GM12878 (cell line): ENCODE data around the gene SLC22A31. TPM values are rescaled to one million over a fixed set of nuclear protein-coding genes. Genes with fewer than 3 reads are reported as not detected.

Source experiments
- ATAC-seq: fragments of 200-7000 bp; cut with Tn5 transposase; 3 replicates; pipeline ENCODE4 v1.9.1; 2020; ENCODE audit warnings: mild to moderate bottlenecking, moderate library complexity
- BruUV-seq: library from RNA; stranded (reverse); fragments of 400-500 nt; replicated peaks from 2 replicates; lab custom pipeline; 2021; lab: Mats Ljungman, UMichigan
- CTCF ChIA-PET: fragments of 300-600 bp; sonication (Branson Sonifier 250); formaldehyde crosslinking; extraction: SDS; loops from one replicate; lab custom pipeline; 2021; ENCODE audit warnings: inconsistent platforms; lab: Yijun Ruan, JAX
- POLR2A ChIA-PET: fragments of 350-600 bp; formaldehyde crosslinking; extraction: SDS; loops from one replicate; lab custom pipeline; 2021; ENCODE audit warnings: inconsistent platforms; lab: Charles Lee
- RAD21 ChIA-PET: fragments of 300-600 bp; sonication (Branson Sonifier 250); formaldehyde crosslinking; loops from one replicate; lab custom pipeline; 2023; ENCODE audit warnings: antibody characterized with exemption; ENCODE audit not compliant: unreplicated experiment; lab: Charles Lee
- SMC1A ChIA-PET: fragments of 300-600 bp; sonication (Branson Sonifier 250); formaldehyde crosslinking; loops from one replicate; lab custom pipeline; 2023; ENCODE audit not compliant: unreplicated experiment, uncharacterized antibody; lab: Charles Lee
- DNase-seq: peaks from one replicate; pipeline ENCODE4 v3.0.0-alpha.2; 2011; ENCODE audit warnings: low read depth, low spot score
- FAIRE-seq: peaks from 3 replicates; lab custom pipeline; 2011; peaks lifted over from hg19 to GRCh38; lab: Jason Lieb, UNC
- H2AFZ ChIP-seq: 2 replicates; pipeline ENCODE4 v1.6.0; 2011; ENCODE audit warnings: low read depth, low read length, control low read depth; ENCODE audit not compliant: control insufficient read depth
- H3K27ac ChIP-seq: 2 replicates; pipeline ENCODE4 v1.5.1; 2011; ENCODE audit warnings: control low read depth; ENCODE audit not compliant: control insufficient read depth, insufficient read depth
- H3K27me3 ChIP-seq, 2 experiments: replicated peaks in 1 of 2; 2 replicates each; pipeline versions ENCODE4 v1.6.0 to v1.6.1; 2011; ENCODE audit warnings: low read length in 1 of 2; ENCODE audit not compliant: control insufficient read depth in 2 of 2, insufficient read depth in 2 of 2
- H3K36me3 ChIP-seq, 2 experiments: 2 replicates each; pipeline ENCODE4 v1.5.1; 2011; ENCODE audit warnings: low read length in 1 of 2; ENCODE audit not compliant: control insufficient read depth in 2 of 2, insufficient read depth in 2 of 2
- H3K4me1 ChIP-seq: 2 replicates; pipeline ENCODE4 v1.6.1; 2011; ENCODE audit warnings: mild to moderate bottlenecking, low read length, moderate library complexity, mixed read lengths; ENCODE audit not compliant: control insufficient read depth, insufficient read depth
- H3K4me2 ChIP-seq: 2 replicates; pipeline ENCODE4 v1.6.0; 2011; ENCODE audit warnings: control low read depth; ENCODE audit not compliant: control insufficient read depth, insufficient read depth
- H3K4me3 ChIP-seq: fragments of 200-600 bp; sonication (generic); 2 replicates; pipeline ENCODE4 v1.5.1; 2016
- H3K79me2 ChIP-seq: 2 replicates; pipeline ENCODE4 v1.6.0; 2011; ENCODE audit warnings: low read length; ENCODE audit not compliant: control insufficient read depth, insufficient read depth
- H3K9ac ChIP-seq: 2 replicates; pipeline ENCODE4 v1.8.0; 2011; ENCODE audit warnings: low read length, control low read depth, mixed read lengths; ENCODE audit not compliant: control insufficient read depth, insufficient read depth
- H3K9me3 ChIP-seq: replicated peaks from 3 replicates; pipeline ENCODE4 v1.5.1; 2011; ENCODE audit warnings: mild to moderate bottlenecking, low read length; ENCODE audit not compliant: control insufficient read depth, insufficient read depth
- H4K20me1 ChIP-seq: 2 replicates; pipeline ENCODE4 v1.6.0; 2011; ENCODE audit not compliant: control insufficient read depth, insufficient read depth
- BRCA1 ChIP-seq: IDR thresholded peaks from 2 replicates; pipeline ENCODE4 v1.6.1; 2011; ENCODE audit warnings: low read depth, low read length, improper control_type of control experiment
- EED ChIP-seq: sonication (generic); IDR thresholded peaks from 2 replicates; pipeline ENCODE4 v1.6.1; 2016; ENCODE audit warnings: antibody characterized with exemption, low read depth
- MXI1 ChIP-seq: fragments of 150-350 bp; IDR thresholded peaks from 2 replicates; pipeline ENCODE4 v1.6.1; 2011; ENCODE audit warnings: low read depth, mild to moderate bottlenecking, inconsistent platforms, low read length, improper control_type of control experiment
- PKNOX1 ChIP-seq: fragments of 450-650 bp; IDR thresholded peaks from 2 replicates; pipeline ENCODE4 v1.6.1; 2016; ENCODE audit warnings: mild to moderate bottlenecking
- POLR2AphosphoS5 ChIP-seq: IDR thresholded peaks from 2 replicates; pipeline ENCODE4 v1.6.1; 2011; ENCODE audit warnings: mild to moderate bottlenecking, low read length, inconsistent platforms
- PRDM15 ChIP-seq: fragments of 450-650 bp; formaldehyde crosslinking; IDR thresholded peaks from 2 replicates; pipeline ENCODE4 v1.4.0; 2020; ENCODE audit warnings: mild to moderate bottlenecking, moderate library complexity
- USF1 ChIP-seq: IDR thresholded peaks from 2 replicates; pipeline ENCODE4 v1.6.1; 2011; ENCODE audit warnings: borderline replicate concordance, low read depth, mild to moderate bottlenecking, moderate library complexity, mixed read lengths, low read length; ENCODE audit not compliant: insufficient read depth; ENCODE audit errors: extremely low read length
- ZSCAN29 ChIP-seq: fragments of 450-650 bp; IDR thresholded peaks from 2 replicates; pipeline ENCODE4 v1.6.1; 2017; ENCODE audit warnings: mild to moderate bottlenecking, moderate library complexity
- WGBS: methylation state at CpG from one replicate; pipeline ENCODE4 v1.1.6; 2016; ENCODE audit warnings: low lambda C conversion rate; ENCODE audit not compliant: insufficient replicate concordance, insufficient coverage; ENCODE audit errors: missing lambda C conversion rate; 5-methylcytosine and 5-hydroxymethylcytosine counted together
- in situ Hi-C: fragments of 300-500 bp; cut with MboI; formaldehyde crosslinking; loops from 9 replicates; pipeline ENCODE4 v1.14.3; 2018; ENCODE audit warnings: mixed read lengths
- intact Hi-C: fragments of 100-400 bp; cut with micrococcal nuclease; formaldehyde crosslinking; loops from one replicate; pipeline ENCODE4 v1.14.2; 2022; ENCODE audit not compliant: unreplicated experiment
- polyA plus RNA-seq, 11 experiments: library from polyadenylated mRNA; depleted of rRNA in 4 of 11; unstranded in 6 of 11; stranded (reverse) in 5 of 11; fragments of >200 nt; fragmentation: Nextera tagmentation in 4 of 11; fragmentation: Illumina TruSeq in 1 of 11; extraction: Ambion mirVana in 4 of 11; extraction: Trizol in 1 of 11; gene quantifications; 1 replicate in 1 of 11; 2 replicates in 10 of 11; pipeline versions ENCODE4 v1.2.1 to v1.2.3, GENCODE V29; 2011 to 2016; ENCODE audit warnings: inconsistent platforms in 2 of 11, missing spikeins in 2 of 11, low read depth in 1 of 11
- total RNA-seq, 4 experiments: library from RNA; depleted of rRNA in 3 of 4; stranded (reverse); fragments of >200 nt in 3 of 4; fragmentation: Illumina TruSeq in 1 of 4; extraction: Trizol in 1 of 4; gene quantifications; 2 replicates each; pipeline versions ENCODE4 v1.2.1 to v1.2.3, GENCODE V29; 2013 to 2021

Gene SLC22A31
- total and polyA plus RNA-seq, 10 of the 15 experiments (the other 5 are each of a cell fraction or from before 2014, with no cell fraction given), result 0.13 to 0.24 (median 0.23) TPM; not detected in 7

- FAIRE-seq, result no peak
- POLR2A ChIA-PET, result interaction anchor here (0.6 to 1.1 kb wide), 2 partner anchors 195 to 308 kb away, joined by 3 to 5 read pairs; partner anchors contain the start of genes GALNS and TRAPPC2L
- Histone ChIP-seq H3K79me2 (no peaks in the 10 kb centered on the region), H2AFZ (no peak overlapping the region), H3K9me3 (no peaks in the 10 kb centered on the region; the same call in 2 of the 3 replicates), H3K4me2 (no peak overlapping the region), H3K4me1 (peaks cover 5% of the 10 kb centered on the region), H3K9ac (no peak overlapping the region), H3K4me3 (no peak overlapping the region), H3K27me3 (peaks cover 0 to 4% of the 10 kb centered on the region in 2 experiments; a peak in 2 of 4 replicates), H3K36me3 (no peaks in the 10 kb centered on the region), H4K20me1 (no peaks in the 10 kb centered on the region), H3K27ac (no peak overlapping the region)
- SMC1A ChIA-PET, result interaction anchor here (1.2 kb wide), 1 partner anchor 349 kb away, joined by 3 read pairs; no protein-coding TSS in a partner anchor
- RAD21 ChIA-PET, result no interaction called here
- in situ Hi-C loops, result loop anchor here (5.0 kb wide), 3 partner anchors 228 to 418 kb away; no protein-coding TSS in a partner anchor
- WGBS, result 56% methylated on average over 17 of the region's 20 CpGs
- no peak for DNase-seq
- ATAC-seq, result no peak
- TF ChIP-seq MXI1, result no peak
- no TSS peak for BruUV-seq
- intact Hi-C loops, result no loop called here
- CTCF ChIA-PET, result interaction anchor here (0.8 to 1.4 kb wide), 3 partner anchors 222 to 427 kb away, joined by 4 read pairs; no protein-coding TSS in a partner anchor
These were observed 35.3 kb downstream of the SLC22A31 start for GRCh38 chr16:89164847-89165680.

- Histone ChIP-seq H4K20me1 (no peaks in the 10 kb centered on the region), H3K4me2 (no peak overlapping the region), H3K4me3 (no peak overlapping the region), H2AFZ (no peak overlapping the region), H3K4me1 (peaks cover 5% of the 10 kb centered on the region; the same call in 1 of the 2 replicates), H3K36me3 (no peaks in the 10 kb centered on the region), H3K27ac (no peak overlapping the region), H3K9me3 (no peaks in the 10 kb centered on the region; the same call in 2 of the 3 replicates), H3K79me2 (no peaks in the 10 kb centered on the region), H3K9ac (no peak overlapping the region), H3K27me3 (no peaks in the 10 kb centered on the region; a peak in 2 of 4 replicates)
- FAIRE-seq, result no peak
- no peak for DNase-seq
- SMC1A ChIA-PET, result interaction anchor here (1.2 kb wide), 1 partner anchor 349 kb away, joined by 3 read pairs; no protein-coding TSS in a partner anchor
- CTCF ChIA-PET, result interaction anchor here (0.8 to 1.4 kb wide), 3 partner anchors 222 to 427 kb away, joined by 4 read pairs; no protein-coding TSS in a partner anchor
- 67% methylated on average over 15 of the region's 15 CpGs for WGBS
- TF ChIP-seq USF1 (no peak), PKNOX1 (no peak), BRCA1 (no peak), EED (no peak), PRDM15 (CRISPR knock-in tag) (no peak), ZSCAN29 (no peak), POLR2AphosphoS5 (no peak)
- in situ Hi-C loops (no loop called here), intact Hi-C loops (no loop called here)
- RAD21 ChIA-PET, result no interaction called here
- POLR2A ChIA-PET, result interaction anchor here (0.6 to 1.1 kb wide), 2 partner anchors 195 to 307 kb away, joined by 3 to 5 read pairs; partner anchors contain the start of genes GALNS and TRAPPC2L
- no TSS peak for BruUV-seq
- no peak for ATAC-seq
These were observed 35.9 kb downstream of the SLC22A31 start for GRCh38 chr16:89164436-89164835.
